ENCODE results near the gene LRRC75B.
"Not testable (repeated sequence)": the region's sequence is repeated elsewhere in the genome, so short reads cannot be mapped to it uniquely, and the experiment has no call there.

The LRRC75B gene

DNA sequence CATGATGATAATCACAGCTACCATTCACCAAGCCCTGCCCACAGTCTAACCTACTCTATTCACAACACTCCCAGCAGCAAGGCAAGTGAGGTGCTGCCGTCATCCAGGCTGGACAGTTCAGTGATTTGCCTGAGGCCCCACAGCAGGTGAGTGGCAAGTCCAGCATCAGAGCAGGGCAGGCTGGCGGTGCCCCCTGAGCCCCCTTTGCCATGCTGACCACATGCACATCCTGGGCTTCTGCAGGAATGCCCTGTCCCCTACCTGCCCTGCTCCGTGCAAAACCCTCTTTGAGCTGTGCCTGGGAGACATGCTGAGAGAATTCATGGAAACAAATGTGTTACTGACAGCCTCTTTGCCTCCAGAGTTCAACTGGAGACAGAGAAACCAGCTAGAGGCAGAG, 17.0 kb upstream of the LRRC75B start:
- H3K4me3 Mint-ChIP-seq; H3K27ac Mint-ChIP-seq; H3K36me3 Mint-ChIP-seq (ENCODE audit: low read depth); intact Hi-C loops (cut with micrococcal nuclease); H3K9me3 Mint-ChIP-seq; H3K27me3 Mint-ChIP-seq: not testable (repeated sequence)
- H3K4me1 Mint-ChIP-seq (ENCODE audit: low read depth), result peaks cover 21% of the 10 kb centered on the region

DNA sequence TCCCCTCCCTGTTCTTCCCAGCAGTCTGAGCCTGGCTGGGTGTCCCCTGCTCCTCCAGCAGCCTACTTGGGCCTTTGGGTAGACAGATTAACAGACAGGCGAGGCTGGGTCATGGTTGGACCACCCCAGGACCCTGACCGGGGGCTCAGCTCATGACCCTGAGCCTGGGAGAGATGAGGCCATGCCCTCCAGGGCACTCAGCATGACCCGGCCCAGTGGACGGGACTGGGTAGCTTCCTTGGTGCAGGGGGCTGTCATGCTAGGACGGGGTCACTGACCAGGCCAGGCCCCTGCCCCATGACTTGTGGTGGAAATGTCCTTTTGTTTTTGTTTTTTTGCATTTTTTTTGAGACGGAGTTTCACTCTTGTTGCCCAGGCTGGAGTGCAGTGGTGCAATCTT, 15.5 kb upstream of the LRRC75B start:
- H3K27me3 Mint-ChIP-seq; H3K36me3 Mint-ChIP-seq (ENCODE audit: low read depth); H3K9me3 Mint-ChIP-seq; intact Hi-C loops (cut with micrococcal nuclease): not testable (repeated sequence)
- Mint-ChIP-seq H3K27ac (peak overlapping the region; percentile 95), H3K4me3 (peak overlapping the region; percentile 84), H3K4me1 (ENCODE audit: low read depth) (peaks cover 34% of the 10 kb centered on the region)

DNA sequence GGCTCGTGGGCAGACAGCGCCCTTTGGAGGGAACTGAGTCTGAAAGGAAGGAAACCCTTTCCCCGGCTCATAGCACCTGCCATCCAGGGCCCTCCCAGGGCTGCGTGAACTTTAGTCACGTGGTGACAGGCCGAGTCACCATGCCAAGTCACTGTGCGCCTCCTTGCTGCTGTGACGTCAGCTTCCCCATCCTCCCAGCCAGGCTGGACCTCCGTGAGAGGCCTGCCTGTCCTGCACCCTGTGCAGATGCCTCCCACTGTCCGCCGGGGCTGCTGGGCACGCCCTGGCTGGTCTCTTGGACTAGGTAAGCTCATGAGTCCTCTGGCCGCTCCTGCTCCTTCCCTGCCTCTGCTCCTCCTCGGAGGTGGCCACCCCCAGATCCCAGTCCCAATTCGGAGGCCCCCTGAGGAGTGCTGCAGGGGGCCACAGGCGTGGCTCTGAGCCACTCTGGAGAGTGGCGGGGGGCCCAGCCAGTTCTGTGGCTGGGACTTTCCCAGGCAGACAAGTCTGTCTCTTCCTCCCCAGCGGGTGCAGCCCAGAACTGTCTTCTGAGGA, 14.6 kb upstream of the LRRC75B start:
- intact Hi-C loops (cut with micrococcal nuclease); H3K36me3 Mint-ChIP-seq (ENCODE audit: low read depth); H3K9me3 Mint-ChIP-seq; H3K27me3 Mint-ChIP-seq: not testable (repeated sequence)
- peaks cover 39% of the 10 kb centered on the region for H3K4me1 Mint-ChIP-seq (ENCODE audit: low read depth)
- peak overlapping the region; percentile 95 for H3K27ac Mint-ChIP-seq
- peak overlapping the region; percentile 84 for H3K4me3 Mint-ChIP-seq

DNA sequence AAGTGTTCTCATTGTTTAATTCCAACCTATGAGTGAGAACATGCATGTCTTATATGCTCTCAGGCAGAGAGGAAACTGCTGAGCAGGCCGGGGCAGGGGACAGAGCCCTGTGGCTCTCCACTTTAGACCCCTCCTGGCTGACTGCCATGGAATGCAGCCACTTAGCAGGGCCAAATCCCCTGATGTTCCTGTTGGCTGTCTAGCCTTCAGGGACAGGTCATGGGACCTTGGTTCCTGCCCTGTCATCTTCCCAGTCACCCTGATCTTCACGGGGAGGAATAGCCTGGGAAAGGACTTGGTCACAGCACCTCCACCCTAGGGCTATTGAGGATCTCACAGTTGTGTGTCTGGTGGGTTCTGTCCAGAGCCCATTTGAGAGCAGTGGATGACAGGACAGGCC, 13.5 kb upstream of the LRRC75B start:
- peak overlapping the region; percentile 67 for H3K27ac Mint-ChIP-seq
- H3K36me3 Mint-ChIP-seq (ENCODE audit: low read depth); H3K4me3 Mint-ChIP-seq; intact Hi-C loops (cut with micrococcal nuclease); H3K27me3 Mint-ChIP-seq; H3K9me3 Mint-ChIP-seq: not testable (repeated sequence)
- H3K4me1 Mint-ChIP-seq (ENCODE audit: low read depth), result peaks cover 49% of the 10 kb centered on the region

DNA sequence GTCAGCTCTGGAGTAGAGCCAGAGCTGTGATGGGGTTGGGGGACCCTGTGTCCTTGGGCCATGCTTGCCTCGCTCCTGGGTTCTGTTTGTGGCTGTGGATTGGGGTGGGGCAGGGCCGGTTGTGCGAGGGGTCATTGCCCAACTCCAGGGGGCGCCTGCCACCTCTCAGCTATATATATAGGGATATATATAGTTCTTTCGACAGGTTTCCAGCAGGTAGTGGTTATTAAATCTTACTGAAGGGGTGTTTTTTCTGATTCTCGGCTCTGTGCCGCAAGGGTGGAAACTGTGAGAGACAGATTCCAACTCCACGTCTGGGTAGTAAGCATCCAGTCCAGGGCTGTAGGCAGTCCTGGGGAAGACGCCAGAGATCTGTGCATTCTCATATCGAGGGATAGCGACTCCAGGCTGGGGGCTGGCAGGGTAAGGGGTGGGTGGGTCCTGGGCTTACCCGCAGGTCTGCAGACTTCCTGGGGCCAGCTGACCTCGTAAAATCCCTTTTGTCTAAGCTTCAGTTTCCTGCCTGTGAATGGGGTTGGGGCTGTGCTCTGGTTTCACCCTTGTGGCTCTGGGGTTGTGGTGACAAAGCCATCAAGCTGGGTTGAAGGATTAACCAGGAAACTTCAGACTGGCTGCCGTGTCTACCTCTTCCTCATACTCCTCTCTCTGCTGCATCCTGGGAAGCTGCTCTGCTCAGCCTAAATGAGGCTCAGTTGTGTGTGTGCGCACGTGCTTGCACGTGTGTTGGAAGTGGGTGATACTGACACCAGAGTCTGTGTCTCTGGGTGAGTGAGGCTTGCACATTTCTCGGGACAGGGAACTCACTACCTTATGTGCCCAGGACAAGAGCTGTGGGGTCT, 11.1 kb upstream of the LRRC75B start:
- H3K27me3 Mint-ChIP-seq; intact Hi-C loops (cut with micrococcal nuclease); H3K9me3 Mint-ChIP-seq; H3K36me3 Mint-ChIP-seq (ENCODE audit: low read depth): not testable (repeated sequence)
- Mint-ChIP-seq H3K4me3 (peak overlapping the region; percentile 54), H3K27ac (peak overlapping the region; percentile 78), H3K4me1 (ENCODE audit: low read depth) (peaks cover 52% of the 10 kb centered on the region)

DNA sequence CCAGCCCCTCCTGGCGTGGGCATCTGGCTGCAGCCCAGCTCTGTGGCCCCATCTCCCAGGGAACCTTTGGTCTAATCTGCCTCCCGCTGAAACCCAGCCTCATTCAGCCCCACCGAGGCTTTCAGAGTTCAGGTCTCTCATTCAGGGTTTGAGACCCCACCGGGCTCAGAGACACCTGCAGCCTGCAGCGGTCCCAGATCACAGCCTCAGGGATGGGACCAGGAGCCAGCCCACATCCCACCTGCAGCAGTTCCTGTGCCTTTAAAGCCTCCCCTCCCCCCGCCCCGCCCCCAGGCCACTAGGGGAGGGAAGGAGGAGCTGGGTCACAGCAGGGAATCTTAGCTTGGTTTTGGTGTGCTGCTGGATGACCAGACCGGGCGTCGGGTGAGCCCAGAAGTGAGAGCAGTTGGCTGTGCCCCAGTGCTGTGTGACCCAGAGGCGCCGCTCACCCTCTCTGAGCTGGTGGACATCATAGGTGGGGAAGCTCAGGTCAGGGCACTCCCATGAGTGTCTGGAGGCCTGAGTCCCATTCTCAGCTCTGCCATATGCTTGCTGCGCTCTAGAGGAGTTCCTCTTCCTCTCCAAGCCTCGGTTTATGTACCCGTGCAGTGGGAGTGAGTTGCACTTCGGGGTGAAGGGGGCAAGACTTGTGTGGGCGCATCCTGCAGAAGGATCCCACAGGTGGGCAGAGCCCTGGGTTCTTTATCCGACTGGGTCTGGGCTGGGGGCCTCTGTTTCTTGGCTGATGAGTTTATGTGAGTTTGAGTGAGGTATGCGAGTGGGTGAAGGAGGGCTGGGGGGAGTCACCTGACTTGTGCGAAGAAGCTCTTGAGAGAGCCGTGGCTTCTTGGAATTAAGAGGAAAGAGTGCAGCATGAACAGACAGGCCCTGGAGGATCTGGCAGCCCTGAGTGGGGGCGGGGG, 10.2 kb upstream of the LRRC75B start, which contains the start of gene GGT1:
Gene GGT1, plus strand, starts transcription at position 347 of the 923 bp plus-strand sequence. CDS start 7,889 bp downstream, outside the sequence.
- intact Hi-C loops (cut with micrococcal nuclease); H3K9me3 Mint-ChIP-seq; H3K27me3 Mint-ChIP-seq; H3K36me3 Mint-ChIP-seq (ENCODE audit: low read depth): not testable (repeated sequence)
- Mint-ChIP-seq H3K27ac (peak within 1 kb of the TSS; percentile 78), H3K4me3 (peak within 1 kb of the TSS; percentile 54), H3K4me1 (ENCODE audit: low read depth) (peaks cover 47% of the 10 kb centered on the region)

DNA sequence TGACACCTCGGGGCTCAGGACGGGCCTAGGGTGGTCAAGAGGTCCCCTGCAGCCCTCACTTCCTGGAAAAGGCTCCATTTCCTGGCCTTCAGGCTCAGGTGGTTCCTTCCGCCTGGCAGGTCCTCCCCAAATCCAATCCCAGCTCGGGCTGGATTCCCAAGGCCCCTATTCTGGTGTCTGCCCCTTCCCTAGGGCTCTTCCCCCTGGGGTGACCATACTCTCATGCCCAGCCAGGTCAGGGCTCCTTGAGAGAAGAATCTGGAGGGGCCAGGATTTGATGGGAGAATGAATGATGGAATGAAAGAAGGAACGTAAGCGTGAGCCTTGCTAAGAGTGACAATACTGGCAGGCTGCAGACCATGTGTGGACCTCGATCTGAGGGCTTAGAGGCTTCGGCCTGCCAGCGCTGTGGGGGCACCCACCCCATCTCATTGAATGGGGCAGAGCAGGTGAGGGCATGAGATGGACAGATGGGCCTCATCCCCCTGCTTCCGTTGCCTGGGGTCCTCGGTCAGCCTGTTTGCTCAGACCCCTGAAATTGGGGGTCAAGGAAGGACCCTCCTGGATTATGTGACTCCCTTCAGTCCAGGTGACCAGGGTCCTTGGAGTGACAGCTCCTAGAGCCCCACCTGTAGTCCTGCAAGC, 9.4 kb upstream of the LRRC75B start:
- H3K4me1 Mint-ChIP-seq (ENCODE audit: low read depth), result peaks cover 38% of the 10 kb centered on the region
- H3K9me3 Mint-ChIP-seq; H3K36me3 Mint-ChIP-seq (ENCODE audit: low read depth); H3K4me3 Mint-ChIP-seq; H3K27me3 Mint-ChIP-seq; intact Hi-C loops (cut with micrococcal nuclease): not testable (repeated sequence)
- H3K27ac Mint-ChIP-seq, result peak overlapping the region; percentile 39

DNA sequence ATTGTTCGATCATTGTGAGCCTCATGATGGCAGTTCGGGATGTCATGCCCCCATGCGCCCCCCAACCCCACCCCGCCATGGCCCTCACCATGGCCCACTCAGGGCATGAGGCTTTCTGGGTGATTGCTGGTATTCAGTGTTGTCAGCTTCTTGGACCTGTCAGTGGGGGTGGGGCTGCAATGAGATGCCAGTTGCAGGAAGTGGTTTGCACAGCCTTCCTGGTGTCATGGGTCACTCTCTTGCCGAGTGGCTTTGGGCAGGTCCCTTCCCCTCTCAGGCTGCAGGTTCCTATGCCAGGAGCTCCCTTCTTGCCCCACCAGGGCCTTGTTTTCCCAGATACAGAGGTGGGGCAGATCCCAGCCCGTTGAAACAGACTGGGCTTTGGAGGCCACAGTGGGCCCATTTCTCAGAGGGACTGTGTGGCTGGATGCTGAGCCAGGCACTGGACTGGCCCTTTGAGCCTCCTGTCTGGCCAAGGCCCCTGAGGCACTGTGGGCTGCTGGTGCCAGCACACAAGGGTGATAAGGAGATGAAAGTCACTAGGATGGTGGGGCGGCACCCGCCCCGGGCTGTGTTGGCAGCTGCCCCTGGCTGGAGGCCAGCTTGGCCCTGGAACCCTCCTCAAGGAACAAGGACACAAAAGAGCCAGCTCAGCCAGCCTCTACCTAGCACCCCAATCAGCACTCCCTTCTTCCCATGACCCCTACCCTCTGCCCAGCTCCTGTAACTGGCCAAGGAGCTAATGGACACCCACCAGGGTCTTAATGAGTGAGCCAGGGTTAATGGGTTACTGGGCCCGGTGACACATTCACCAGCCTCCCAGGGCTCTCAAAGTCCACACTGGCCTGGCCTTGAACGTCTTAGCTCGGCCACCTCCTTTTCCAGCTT, 8.6 kb upstream of the LRRC75B start:
- no peaks in the 10 kb centered on the region for H3K9me3 Mint-ChIP-seq
- peak overlapping the region; percentile 39 for H3K27ac Mint-ChIP-seq
- H3K4me1 Mint-ChIP-seq (ENCODE audit: low read depth), result peaks cover 34% of the 10 kb centered on the region
- intact Hi-C loops (cut with micrococcal nuclease), result no loop called here
- no peaks in the 10 kb centered on the region for H3K36me3 Mint-ChIP-seq (ENCODE audit: low read depth)
- H3K4me3 Mint-ChIP-seq, result no peak overlapping the region
- H3K27me3 Mint-ChIP-seq, result no peaks in the 10 kb centered on the region

DNA sequence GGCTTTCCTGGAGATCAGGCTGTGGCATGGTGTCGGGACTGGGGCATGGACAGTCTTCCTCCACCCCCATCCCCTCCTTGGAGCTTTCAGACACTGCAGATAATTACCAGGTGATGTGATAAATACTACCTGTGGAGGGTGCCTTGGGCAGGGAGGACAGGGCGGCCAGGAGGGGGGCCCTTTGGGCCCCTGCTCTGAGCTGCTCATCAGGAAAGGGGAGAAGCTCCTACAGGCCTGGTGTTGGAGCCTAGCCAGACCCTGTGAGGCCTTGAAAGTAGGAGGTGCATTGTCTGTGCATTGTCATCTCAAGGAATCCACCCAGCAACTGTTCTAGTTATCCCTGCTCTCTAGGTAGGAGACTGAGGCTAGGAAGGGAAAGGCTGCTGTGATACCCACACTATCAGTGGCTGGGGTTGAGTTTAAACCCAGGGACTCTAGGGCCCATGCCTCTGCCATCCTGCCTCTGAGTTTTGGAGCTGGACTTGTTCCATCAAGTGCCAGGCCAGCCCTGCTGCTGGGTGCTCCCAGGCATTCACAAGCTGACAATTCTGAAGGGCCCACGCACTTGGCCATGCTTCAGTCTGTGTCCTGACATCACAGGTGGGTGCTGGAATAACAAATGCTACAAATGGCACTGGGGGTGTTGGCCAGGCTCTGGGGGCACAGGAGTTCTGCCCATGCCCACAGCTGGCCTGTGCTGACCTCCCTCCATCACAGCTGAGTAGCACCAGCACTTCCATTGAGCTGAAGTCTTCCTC, 7.3 kb upstream of the LRRC75B start:
- H3K9me3 Mint-ChIP-seq; H3K27ac Mint-ChIP-seq; H3K36me3 Mint-ChIP-seq (ENCODE audit: low read depth); H3K27me3 Mint-ChIP-seq; intact Hi-C loops (cut with micrococcal nuclease); H3K4me3 Mint-ChIP-seq: not testable (repeated sequence)
- H3K4me1 Mint-ChIP-seq (ENCODE audit: low read depth), result peaks cover 30% of the 10 kb centered on the region

DNA sequence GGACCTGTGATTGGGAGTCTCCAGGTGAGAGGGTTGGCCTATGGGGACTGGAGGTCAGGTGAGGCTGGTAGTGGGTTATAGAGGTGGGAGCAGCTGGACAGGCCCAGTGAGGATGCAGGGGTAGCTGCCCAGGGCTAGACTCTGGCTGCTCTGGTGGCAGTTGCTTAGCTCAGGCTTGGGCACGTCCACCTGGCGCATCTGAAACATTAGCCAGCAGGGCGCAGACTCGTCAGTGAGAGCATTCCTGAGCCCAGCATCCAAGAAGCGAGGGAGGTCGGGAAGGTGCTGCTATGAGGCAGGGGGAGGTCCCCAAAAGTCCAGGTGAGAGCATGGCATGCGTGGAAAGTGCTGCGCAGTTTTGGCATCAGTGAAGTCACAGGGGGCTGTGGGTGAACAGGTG, 6.6 kb upstream of the LRRC75B start:
- H3K9me3 Mint-ChIP-seq, result no peaks in the 10 kb centered on the region
- H3K4me3 Mint-ChIP-seq, result no peak overlapping the region
- peaks cover 30% of the 10 kb centered on the region for H3K4me1 Mint-ChIP-seq (ENCODE audit: low read depth)
- no peak overlapping the region for H3K27ac Mint-ChIP-seq
- intact Hi-C loops (cut with micrococcal nuclease), result no loop called here
- no peaks in the 10 kb centered on the region for H3K27me3 Mint-ChIP-seq
- no peaks in the 10 kb centered on the region for H3K36me3 Mint-ChIP-seq (ENCODE audit: low read depth)

DNA sequence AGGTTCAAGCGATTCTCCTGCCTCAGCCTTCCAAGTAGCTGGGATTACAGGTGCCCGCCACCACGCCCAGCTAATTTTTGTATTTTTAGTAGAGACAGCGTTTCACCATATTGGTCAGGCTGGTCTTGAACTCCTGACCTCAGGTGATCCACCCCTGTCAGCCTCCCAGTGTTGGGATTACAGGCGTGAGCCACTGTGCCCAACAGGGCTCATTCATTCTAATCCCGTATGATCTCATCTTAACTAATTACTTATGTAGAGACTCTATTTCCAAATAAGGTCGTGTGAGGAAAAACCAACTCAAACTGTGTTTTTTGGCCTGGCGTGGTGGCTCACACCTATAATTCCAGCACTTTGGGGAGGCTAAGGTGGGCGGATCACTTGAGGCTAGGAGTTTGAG, 4.2 kb upstream of the LRRC75B start:
- H3K27ac Mint-ChIP-seq; H3K9me3 Mint-ChIP-seq; H3K27me3 Mint-ChIP-seq; H3K4me3 Mint-ChIP-seq; H3K36me3 Mint-ChIP-seq (ENCODE audit: low read depth); intact Hi-C loops (cut with micrococcal nuclease): not testable (repeated sequence)
- peaks cover 16% of the 10 kb centered on the region for H3K4me1 Mint-ChIP-seq (ENCODE audit: low read depth)

DNA sequence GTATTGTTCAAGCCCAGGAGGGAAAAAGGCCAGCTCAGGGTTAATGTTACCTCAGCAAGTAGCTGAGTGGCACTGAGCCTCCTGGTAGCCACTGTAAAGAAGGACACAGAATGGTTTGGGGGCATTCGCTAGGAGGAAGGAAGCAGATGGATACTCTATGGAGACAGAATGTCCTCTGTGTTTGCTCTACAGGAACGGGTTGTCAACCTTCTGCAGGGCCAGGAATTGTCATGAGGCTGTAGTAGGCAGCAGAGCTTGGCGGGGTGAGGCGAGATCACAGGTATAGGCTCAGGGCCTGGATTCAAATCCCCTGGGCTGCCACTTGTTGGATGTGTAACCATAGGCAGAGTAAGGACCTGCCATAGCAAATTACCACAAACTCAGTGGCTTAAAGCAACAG, 3.0 kb upstream of the LRRC75B start:
- Mint-ChIP-seq H3K4me1 (ENCODE audit: low read depth) (peaks cover 7% of the 10 kb centered on the region), H3K4me3 (no peak overlapping the region), H3K27ac (no peak overlapping the region), H3K9me3 (no peaks in the 10 kb centered on the region), H3K27me3 (peaks cover 8% of the 10 kb centered on the region), H3K36me3 (ENCODE audit: low read depth) (no peaks in the 10 kb centered on the region)
- intact Hi-C loops (cut with micrococcal nuclease), result no loop called here
